GF-D8 (cell line): Measurements from ENCODE around the gene MRPL51.

ENCODE experiments used
- DNase-seq: peaks from one replicate; lab custom pipeline; 2025; lab: John Stamatoyannopoulos, UW

The MRPL51 gene

GRCh38 chr12:6492838-6493496, at the start of gene MRPL51:
Gene MRPL51, minus strand, starts transcription at chr12:6493262. Its CDS starts 126 bp downstream, at chr12:6493136.
- peak; percentile 79 for DNase-seq

GRCh38 chr12:6542209-6543009, 49.3 kb upstream of the MRPL51 start:
- DNase-seq, result no peak

GRCh38 chr12:6541371-6542165, 48.5 kb upstream of the MRPL51 start:
- no peak for DNase-seq

GRCh38 chr12:6540181-6540877, 47.3 kb upstream of the MRPL51 start:
- DNase-seq, result no peak

GRCh38 chr12:6539707-6540134, 46.7 kb upstream of the MRPL51 start:
- no peak for DNase-seq

- no peak for DNase-seq
Observed at GRCh38 chr12:6539314-6539682, 46.2 kb upstream of the MRPL51 start.

GRCh38 chr12:6538420-6539313, 45.6 kb upstream of the MRPL51 start:
- DNase-seq, result no peak

GRCh38 chr12:6537580-6538419, 44.7 kb upstream of the MRPL51 start:
- DNase-seq, result peak; percentile 39

- no peak for DNase-seq
Observed at GRCh38 chr12:6536894-6537579, 44.0 kb upstream of the MRPL51 start.

GRCh38 chr12:6535960-6536847, 43.1 kb upstream of the MRPL51 start:
- no peak for DNase-seq

- DNase-seq, result no peak
Observed at GRCh38 chr12:6535697-6535946, 42.6 kb upstream of the MRPL51 start.

GRCh38 chr12:6534945-6535696, 42.1 kb upstream of the MRPL51 start:
- peak; percentile 88 for DNase-seq

GRCh38 chr12:6534695-6534944, 41.6 kb upstream of the MRPL51 start:
- no peak for DNase-seq

- peak; percentile 91 for DNase-seq
Observed at GRCh38 chr12:6533923-6534694, 41.0 kb upstream of the MRPL51 start, which contains the start of gene GAPDH. Gene GAPDH, plus strand, starts transcription at chr12:6534517. Its CDS starts 316 bp downstream, at chr12:6534833.

GRCh38 chr12:6533653-6533922, 40.5 kb upstream of the MRPL51 start:
- DNase-seq, result no peak

GRCh38 chr12:6532927-6533652, 40.0 kb upstream of the MRPL51 start:
- peak; percentile 43 for DNase-seq
